ENCODE results near the gene TTYH3.
A peak's percentile ranks its signal among the peaks of the same experiment; 100 is the strongest.
"Not testable (repeated sequence)": the region's sequence is repeated elsewhere in the genome, so short reads cannot be mapped to it uniquely, and the experiment has no call there.

Gene TTYH3

GRCh38 chr7:2670171-2670570 is 38.4 kb downstream of the TTYH3 start:
- Histone ChIP-seq H3K36me3 (ENCODE audit: control insufficient read depth, insufficient read depth, low read length) (no peaks in the 10 kb centered on the region), H3K27me3 (replicated peaks; ENCODE audit: control insufficient read depth, insufficient read depth, low read length) (no peaks in the 10 kb centered on the region; the same call in 1 of the 2 replicates), H3K4me3 (replicated peaks; ENCODE audit: low read depth, low read length) (no peak overlapping the region)
- no peak for DNase-seq (ENCODE audit: extremely low read depth, insufficient read length)
- no peak for TF ChIP-seq CTCF (IDR thresholded peaks at IDR 0.05; ENCODE audit: insufficient read depth, low read length, poor library complexity, severe bottlenecking)

GRCh38 chr7:2670720-2671391 is 39.1 kb downstream of the TTYH3 start:
- peak; percentile 74 for DNase-seq (ENCODE audit: extremely low read depth, insufficient read length)
- H3K36me3 ChIP-seq (ENCODE audit: control insufficient read depth, insufficient read depth, low read length) = no peaks in the 10 kb centered on the region
- no peaks in the 10 kb centered on the region; the same call in 1 of the 2 replicates for H3K27me3 ChIP-seq (replicated peaks; ENCODE audit: control insufficient read depth, insufficient read depth, low read length)
- TF ChIP-seq CTCF (IDR thresholded peaks at IDR 0.05; ENCODE audit: insufficient read depth, low read length, poor library complexity, severe bottlenecking) = peak; percentile 97
- H3K4me3 ChIP-seq (replicated peaks; ENCODE audit: low read depth, low read length) = no peak overlapping the region

GRCh38 chr7:2673214-2673613 is 41.4 kb downstream of the TTYH3 start:
- H3K27me3 ChIP-seq (replicated peaks; ENCODE audit: control insufficient read depth, insufficient read depth, low read length); H3K36me3 ChIP-seq (ENCODE audit: control insufficient read depth, insufficient read depth, low read length); DNase-seq (ENCODE audit: extremely low read depth, insufficient read length); H3K4me3 ChIP-seq (replicated peaks; ENCODE audit: low read depth, low read length): not testable (repeated sequence)

GRCh38 chr7:2673934-2674333 is 42.1 kb downstream of the TTYH3 start:
- Histone ChIP-seq H3K36me3 (ENCODE audit: control insufficient read depth, insufficient read depth, low read length) (no peaks in the 10 kb centered on the region), H3K4me3 (replicated peaks; ENCODE audit: low read depth, low read length) (no peak overlapping the region), H3K27me3 (replicated peaks; ENCODE audit: control insufficient read depth, insufficient read depth, low read length) (no peaks in the 10 kb centered on the region; the same call in 1 of the 2 replicates)
- TF ChIP-seq CTCF (IDR thresholded peaks at IDR 0.05; ENCODE audit: insufficient read depth, low read length, poor library complexity, severe bottlenecking) = no peak
- DNase-seq (ENCODE audit: extremely low read depth, insufficient read length) = no peak

- TF ChIP-seq CTCF (IDR thresholded peaks at IDR 0.05; ENCODE audit: insufficient read depth, low read length, poor library complexity, severe bottlenecking) = no peak
- no peak for DNase-seq (ENCODE audit: extremely low read depth, insufficient read length)
- Histone ChIP-seq H3K36me3 (ENCODE audit: control insufficient read depth, insufficient read depth, low read length) (no peaks in the 10 kb centered on the region), H3K27me3 (replicated peaks; ENCODE audit: control insufficient read depth, insufficient read depth, low read length) (no peaks in the 10 kb centered on the region), H3K4me3 (replicated peaks; ENCODE audit: low read depth, low read length) (no peak overlapping the region)
Measured at GRCh38 chr7:2675256-2675764, 43.5 kb downstream of the TTYH3 start.

- H3K27me3 ChIP-seq (replicated peaks; ENCODE audit: control insufficient read depth, insufficient read depth, low read length); DNase-seq (ENCODE audit: extremely low read depth, insufficient read length); H3K36me3 ChIP-seq (ENCODE audit: control insufficient read depth, insufficient read depth, low read length); H3K4me3 ChIP-seq (replicated peaks; ENCODE audit: low read depth, low read length): not testable (repeated sequence)
Measured at GRCh38 chr7:2676576-2676975, 44.8 kb downstream of the TTYH3 start.

- H3K4me3 ChIP-seq (replicated peaks; ENCODE audit: low read depth, low read length); H3K27me3 ChIP-seq (replicated peaks; ENCODE audit: control insufficient read depth, insufficient read depth, low read length); H3K36me3 ChIP-seq (ENCODE audit: control insufficient read depth, insufficient read depth, low read length); DNase-seq (ENCODE audit: extremely low read depth, insufficient read length): not testable (repeated sequence)
Measured at GRCh38 chr7:2678454-2678853, 46.7 kb downstream of the TTYH3 start.

GRCh38 chr7:2679135-2680127 is 47.6 kb downstream of the TTYH3 start:
- not testable (repeated sequence) for H3K4me3 ChIP-seq (replicated peaks; ENCODE audit: low read depth, low read length); DNase-seq (ENCODE audit: extremely low read depth, insufficient read length); H3K27me3 ChIP-seq (replicated peaks; ENCODE audit: control insufficient read depth, insufficient read depth, low read length); H3K36me3 ChIP-seq (ENCODE audit: control insufficient read depth, insufficient read depth, low read length)

Data from GM06990 (cell line).